Measurements from ENCODE around the gene DMD.

DMD gene

DNA sequence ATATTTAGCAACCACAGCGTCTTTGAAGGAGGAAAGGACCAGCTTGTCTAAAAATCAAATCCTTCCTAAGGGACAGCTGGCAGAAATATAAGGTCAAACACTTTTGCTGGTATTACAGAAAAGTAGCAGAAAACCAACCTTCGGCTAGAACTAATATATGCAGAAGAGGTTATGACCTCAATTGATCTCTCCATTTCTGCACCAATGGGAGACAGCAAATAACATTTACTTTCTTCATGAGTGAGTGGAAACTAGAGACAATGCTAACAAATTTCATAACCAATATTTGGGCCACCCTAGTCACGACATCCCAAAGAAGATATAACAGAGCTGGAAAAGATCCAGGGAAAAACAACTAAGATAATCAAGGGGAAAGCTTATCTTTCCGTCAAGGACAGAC is 1892.5 kb downstream of the DMD start:
- DNase-seq = no peak

GRCh38 chrX:31316340-31316991 is 1894.9 kb downstream of the DMD start:
- no peak for DNase-seq

DNA sequence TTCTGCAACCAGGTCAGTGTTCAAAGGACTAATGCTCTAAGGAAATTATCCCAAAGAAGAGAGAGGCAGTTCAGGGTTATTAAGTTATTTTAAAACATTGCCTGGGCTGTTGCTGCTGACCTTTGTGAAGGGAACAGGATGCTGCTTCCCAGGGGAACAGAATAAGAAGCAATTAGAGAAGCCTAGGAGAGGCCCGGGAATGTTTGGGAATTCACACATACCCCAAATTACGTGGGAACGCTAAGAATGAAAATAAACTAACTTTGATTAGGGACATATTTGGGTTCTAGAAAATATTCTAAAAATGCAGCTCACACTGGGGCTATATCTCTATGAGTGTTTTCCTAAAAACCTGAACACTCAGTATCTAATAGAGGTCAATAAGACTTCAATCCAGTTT is 1896.4 kb downstream of the DMD start:
- DNase-seq = no peak

- no peak for DNase-seq
These were observed 1903.4 kb downstream of the DMD start for GRCh38 chrX:31307952-31308351.

- no peak for DNase-seq
These were observed 1908.7 kb downstream of the DMD start for GRCh38 chrX:31302573-31303075.

- DNase-seq = no peak
These were observed 1909.4 kb downstream of the DMD start for GRCh38 chrX:31301941-31302340.

DNA sequence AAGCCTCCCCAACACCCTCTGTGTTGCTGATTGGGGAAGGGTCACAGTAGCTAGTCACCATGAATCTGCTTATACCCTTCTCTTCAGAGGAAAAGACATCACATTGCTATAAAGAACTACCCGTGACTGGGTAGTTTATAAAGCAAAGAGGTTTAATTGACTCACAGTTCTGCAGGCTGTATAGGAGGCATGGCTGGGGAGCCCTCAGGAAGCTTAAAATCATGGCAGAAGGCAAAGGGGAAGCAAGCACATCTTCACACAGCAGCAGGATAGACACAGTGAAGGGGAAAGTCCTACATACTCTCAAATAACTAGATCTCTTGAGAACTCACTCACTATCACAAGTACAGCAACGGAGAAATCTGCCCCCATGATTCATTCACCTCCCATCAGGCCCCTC is 1910.1 kb downstream of the DMD start:
- DNase-seq = no peak

GRCh38 chrX:31298916-31299315 is 1912.4 kb downstream of the DMD start:
- DNase-seq = no peak

GRCh38 chrX:31297881-31298280 is 1913.5 kb downstream of the DMD start:
- DNase-seq = no peak

GRCh38 chrX:31294475-31294874 is 1916.9 kb downstream of the DMD start:
- no peak for DNase-seq

GRCh38 chrX:31293409-31293808 is 1917.9 kb downstream of the DMD start:
- no peak for DNase-seq

DNA sequence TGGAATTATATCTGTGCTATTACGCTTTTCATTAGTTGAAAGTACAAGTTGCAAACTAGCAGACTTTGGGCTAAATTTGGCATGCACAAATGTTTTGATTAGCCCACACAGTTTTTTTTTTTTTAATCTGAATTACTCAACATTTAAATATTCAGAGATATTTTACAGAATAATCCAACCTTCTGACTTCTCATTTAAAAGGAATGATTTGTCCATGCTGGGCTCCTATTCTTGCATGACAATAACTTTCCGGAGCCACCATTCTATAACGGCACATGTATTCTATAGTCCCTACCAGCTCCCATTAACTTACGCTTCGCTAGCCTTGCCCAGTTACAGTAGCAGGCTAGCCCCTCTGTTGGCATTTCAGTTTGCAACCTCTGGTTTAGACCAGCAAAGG is 1920.2 kb downstream of the DMD start:
- DNase-seq = no peak

GRCh38 chrX:31287861-31288260 is 1923.5 kb downstream of the DMD start:
- DNase-seq = no peak

DNA sequence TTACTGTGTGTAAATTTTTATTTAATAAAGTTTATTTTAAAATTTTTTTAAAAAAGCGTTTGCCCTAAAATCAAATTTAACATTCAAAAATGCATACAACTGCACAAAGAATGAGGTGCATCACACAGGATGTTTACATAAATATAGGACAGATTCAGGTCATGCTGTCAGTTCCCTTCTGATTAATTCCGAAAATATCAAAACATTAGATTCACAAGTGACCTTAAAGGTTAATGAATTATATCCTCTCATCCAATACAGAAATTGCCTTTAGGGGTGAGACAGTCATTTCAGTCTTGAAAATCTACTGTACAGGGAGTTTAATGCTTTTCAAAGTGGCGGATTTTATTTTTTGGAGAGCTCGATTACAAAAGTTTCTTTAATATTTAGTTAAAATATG is 1930.8 kb downstream of the DMD start:
- no peak for DNase-seq

GRCh38 chrX:31279359-31279758 is 1932.0 kb downstream of the DMD start:
- no peak for DNase-seq

GRCh38 chrX:31272472-31272775 is 1938.9 kb downstream of the DMD start:
- no peak for DNase-seq

- DNase-seq = no peak
These were observed 1939.5 kb downstream of the DMD start for GRCh38 chrX:31271615-31272471.

- no peak for DNase-seq
These were observed 1941.4 kb downstream of the DMD start for GRCh38 chrX:31269914-31270313.

GRCh38 chrX:31268359-31268758 is 1943.0 kb downstream of the DMD start:
- DNase-seq = no peak

DNA sequence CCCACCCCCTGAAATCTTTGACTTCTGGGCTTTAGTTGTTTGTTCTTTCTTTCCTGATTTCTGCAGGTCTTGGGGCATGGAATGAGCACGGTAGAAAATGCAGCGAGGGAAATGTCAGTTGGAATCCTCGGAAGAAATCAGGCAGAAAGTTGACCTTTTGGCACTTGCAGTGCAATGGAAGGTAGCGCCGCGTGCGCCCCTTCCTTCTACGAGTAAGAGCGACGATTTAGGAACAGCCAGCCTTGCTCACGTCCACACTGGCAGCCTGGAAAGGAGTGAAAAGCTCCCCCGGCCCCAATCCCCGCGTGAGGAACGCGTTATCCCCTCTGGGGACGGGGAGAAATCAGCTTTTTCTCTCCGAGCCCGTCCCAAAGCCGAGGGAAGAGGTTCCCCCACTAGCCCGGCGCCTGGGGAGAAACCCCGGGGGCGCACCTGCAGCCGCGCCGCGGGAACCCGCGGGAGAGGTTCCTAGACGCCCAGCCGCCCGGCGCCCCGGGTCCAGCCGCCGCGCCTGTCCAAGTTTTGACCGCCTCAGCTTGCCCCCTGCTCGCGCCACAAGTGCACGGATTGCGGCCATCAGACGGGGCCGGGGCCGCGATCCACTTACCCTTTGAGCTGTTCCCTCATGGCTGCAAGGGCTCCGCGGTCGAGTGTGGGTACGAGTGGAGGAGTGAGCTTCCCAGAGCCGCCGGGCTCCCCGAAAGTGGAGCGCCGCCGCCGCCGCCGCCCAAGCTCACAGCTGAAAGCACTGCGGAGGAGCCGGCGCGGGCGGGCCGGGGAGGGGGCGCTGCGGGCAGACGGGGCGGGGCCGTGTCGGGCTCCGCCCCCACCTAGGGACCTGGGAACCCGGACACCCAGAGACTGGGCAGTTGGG is 1944.9 kb downstream of the DMD start:
- DNase-seq = no peak

- no peak for DNase-seq
These were observed 1946.0 kb downstream of the DMD start for GRCh38 chrX:31265383-31265782.

GRCh38 chrX:31260351-31260750 is 1951.0 kb downstream of the DMD start:
- DNase-seq = no peak

GRCh38 chrX:31258166-31258565 is 1953.2 kb downstream of the DMD start:
- no peak for DNase-seq
